Mucosa of descending colon (tissue), 3 donors: Measurements from ENCODE around the gene SLC9A9. TPM values are rescaled to one million over a fixed set of nuclear protein-coding genes. Genes with fewer than 3 reads are reported as not detected.

Experiments used
- ATAC-seq: fragments of 200-7000 bp; cut with Tn5 transposase; one replicate; pipeline ENCODE4 v1.9.1; 2020; ENCODE audit warnings: mild to moderate bottlenecking, moderate library complexity
- DNase-seq, 3 donors: peaks; one replicate each; pipeline ENCODE4 v3.0.0-alpha.2; 2020
- H3K36me3 ChIP-seq: fragments of 200-600 bp; one replicate; pipeline ENCODE4 v1.8.0; 2021; ENCODE audit warnings: low read depth, mild to moderate bottlenecking
- H3K4me1 ChIP-seq: fragments of 200-600 bp; one replicate; pipeline ENCODE4 v1.8.0; 2021; ENCODE audit warnings: low read depth, mild to moderate bottlenecking
- H3K4me3 ChIP-seq: fragments of 200-600 bp; one replicate; pipeline ENCODE4 v1.8.0; 2021; ENCODE audit warnings: mild to moderate bottlenecking
- H3K9me3 ChIP-seq: fragments of 200-600 bp; one replicate; pipeline ENCODE4 v1.8.0; 2021; ENCODE audit warnings: mild to moderate bottlenecking
- intact Hi-C, 2 donors: fragments of 100-400 bp; cut with DNase I in 1 of 2; cut with micrococcal nuclease in 1 of 2; formaldehyde crosslinking; loops; one replicate each; pipeline versions ENCODE4 v1.11.0 to v1.11.1; 2022; cut with DNase I, micrococcal nuclease
- total RNA-seq, 3 donors: library from RNA; stranded (reverse); fragmentation: NEBNext Ultra II Directional in 2 of 3; extraction: Animal tissue kit (Norgen Biotek cat#: 25700) in 2 of 3; gene quantifications; one replicate each; pipeline versions ENCODE4 v1.2.1 to v1.2.4, GENCODE V29; 2021 to 2023
- TF ChIP-seq, protein P1 (sequence below): fragments of 200-600 bp; IDR thresholded peaks from one replicate; pipeline ENCODE4 v1.8.0; 2022; ENCODE audit warnings: antibody characterized with exemption, mild to moderate bottlenecking
- donor health status: DM: no; HTN: no; CAD: no; lungs with moderate emphysema.
- donor health status: DM: no; HTN: no; CAD: no.
- donor health status: DM: no; HTN: yes; CAD: no.

SLC9A9 gene
- total RNA-seq, 3 donors from 2014 or later = 3.2 to 18.2 (median 6.8) TPM

DNA sequence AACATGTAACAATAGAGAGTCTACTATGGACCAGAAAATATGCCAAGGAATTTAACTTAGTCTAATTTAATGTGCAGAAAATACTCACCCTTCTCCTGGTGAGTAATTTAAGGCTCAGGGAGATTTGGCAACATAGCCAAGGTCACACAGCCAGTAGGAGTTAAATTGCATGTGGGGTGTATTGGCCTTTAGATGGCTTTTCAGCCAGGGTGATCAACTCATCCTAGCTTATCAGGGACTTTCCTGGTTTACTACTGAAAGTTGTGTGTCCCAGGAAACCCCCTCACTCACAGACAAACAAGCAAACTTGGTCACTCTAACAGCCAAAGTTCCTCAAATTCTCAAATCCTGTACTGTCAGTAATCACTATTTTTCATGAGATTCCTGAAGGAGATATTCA is 2.6 kb upstream of the SLC9A9 start:
- ATAC-seq = no peak
- intact Hi-C loops = no loop called here
- no peaks in the 10 kb centered on the region for H3K4me1 ChIP-seq
- no peak for DNase-seq
- H3K9me3 ChIP-seq = no peaks in the 10 kb centered on the region
- no peak overlapping the region for H3K4me3 ChIP-seq
- TF ChIP-seq, protein P1, sequence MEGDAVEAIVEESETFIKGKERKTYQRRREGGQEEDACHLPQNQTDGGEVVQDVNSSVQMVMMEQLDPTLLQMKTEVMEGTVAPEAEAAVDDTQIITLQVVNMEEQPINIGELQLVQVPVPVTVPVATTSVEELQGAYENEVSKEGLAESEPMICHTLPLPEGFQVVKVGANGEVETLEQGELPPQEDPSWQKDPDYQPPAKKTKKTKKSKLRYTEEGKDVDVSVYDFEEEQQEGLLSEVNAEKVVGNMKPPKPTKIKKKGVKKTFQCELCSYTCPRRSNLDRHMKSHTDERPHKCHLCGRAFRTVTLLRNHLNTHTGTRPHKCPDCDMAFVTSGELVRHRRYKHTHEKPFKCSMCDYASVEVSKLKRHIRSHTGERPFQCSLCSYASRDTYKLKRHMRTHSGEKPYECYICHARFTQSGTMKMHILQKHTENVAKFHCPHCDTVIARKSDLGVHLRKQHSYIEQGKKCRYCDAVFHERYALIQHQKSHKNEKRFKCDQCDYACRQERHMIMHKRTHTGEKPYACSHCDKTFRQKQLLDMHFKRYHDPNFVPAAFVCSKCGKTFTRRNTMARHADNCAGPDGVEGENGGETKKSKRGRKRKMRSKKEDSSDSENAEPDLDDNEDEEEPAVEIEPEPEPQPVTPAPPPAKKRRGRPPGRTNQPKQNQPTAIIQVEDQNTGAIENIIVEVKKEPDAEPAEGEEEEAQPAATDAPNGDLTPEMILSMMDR = no peak
- H3K36me3 ChIP-seq = no peaks in the 10 kb centered on the region

DNA sequence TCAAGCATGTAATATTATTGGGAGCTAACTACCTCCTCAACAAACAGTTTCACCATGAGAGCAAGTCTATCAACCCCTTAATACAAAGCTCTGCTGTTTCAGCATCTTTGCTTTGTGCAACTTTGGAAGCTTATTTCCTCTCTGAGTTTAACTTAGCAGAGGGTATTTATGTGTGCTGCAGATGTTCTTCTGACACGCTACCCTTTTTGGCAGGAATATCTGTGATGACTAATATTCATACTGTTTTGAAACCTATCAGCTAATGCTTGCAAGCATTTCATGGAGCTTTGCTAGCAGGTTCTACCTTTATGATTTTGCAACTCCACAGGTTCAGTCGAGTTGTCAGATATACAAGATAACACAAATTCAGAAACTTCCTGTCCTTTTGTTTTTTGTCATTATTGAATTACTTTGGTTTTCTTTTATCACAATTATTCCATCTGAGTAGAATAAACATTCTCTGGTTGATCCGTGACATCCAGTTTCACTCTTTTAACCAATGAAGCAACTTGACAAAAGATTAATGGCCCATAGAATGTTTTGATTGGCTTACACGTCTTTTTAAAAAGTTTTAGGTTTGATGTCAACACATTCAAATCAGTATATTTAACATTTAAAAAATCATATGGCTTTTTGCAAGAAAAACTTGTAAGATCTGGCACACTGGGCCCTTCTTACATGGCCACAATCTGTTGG is 1.7 kb upstream of the SLC9A9 start:
- Histone ChIP-seq H3K36me3 (no peaks in the 10 kb centered on the region), H3K4me1 (no peaks in the 10 kb centered on the region), H3K9me3 (no peaks in the 10 kb centered on the region), H3K4me3 (no peak overlapping the region)
- DNase-seq = peak in 1 of 3 donors; percentile 10
- peak; percentile 23 for ATAC-seq
- TF ChIP-seq, protein P1 = no peak
- intact Hi-C loops = no loop called here

DNA sequence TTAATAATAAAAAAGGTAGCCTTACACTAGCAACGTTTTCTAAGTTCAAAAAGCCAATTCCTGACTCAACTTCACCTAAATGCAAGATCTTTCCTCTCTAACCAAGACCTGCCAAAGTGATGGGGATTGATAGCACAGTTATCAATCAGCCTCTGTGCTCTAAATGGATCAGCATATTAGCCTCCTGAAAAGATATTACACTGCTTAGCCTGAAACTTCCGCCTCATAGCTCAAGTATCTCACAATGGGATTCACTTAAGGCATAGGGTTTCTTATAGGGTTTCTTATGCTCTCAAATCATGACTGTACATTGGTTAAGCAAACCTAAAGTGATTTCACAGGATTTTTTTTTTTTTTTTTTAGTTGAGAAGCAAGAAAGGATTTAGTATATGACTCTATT is 436 bp upstream of the SLC9A9 start:
- TF ChIP-seq, protein P1 = no peak
- intact Hi-C loops = no loop called here
- no peak for ATAC-seq
- Histone ChIP-seq H3K36me3 (no peaks in the 10 kb centered on the region), H3K9me3 (no peaks in the 10 kb centered on the region), H3K4me1 (no peaks in the 10 kb centered on the region), H3K4me3 (no peak overlapping the region)
- no peak for DNase-seq

DNA sequence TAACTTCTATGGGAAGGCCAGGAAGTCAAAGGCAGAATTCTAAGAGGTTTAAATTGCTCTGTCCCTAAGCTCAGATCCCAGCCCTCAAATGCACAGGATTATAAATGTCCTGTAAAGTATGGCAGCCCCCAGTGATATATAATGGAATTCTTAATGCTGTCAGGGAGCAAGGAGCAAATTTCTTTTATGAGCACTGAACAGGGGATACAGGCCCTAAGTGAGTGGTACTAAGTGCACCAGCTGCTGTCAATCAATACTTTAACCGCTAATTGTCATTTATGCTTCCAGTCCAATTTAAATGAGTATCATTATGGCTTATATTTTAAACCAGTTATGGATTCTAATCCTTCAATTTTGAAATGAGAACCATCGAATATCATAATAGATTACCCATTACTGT is 4.7 kb downstream of the SLC9A9 start:
- no peaks in the 10 kb centered on the region for H3K9me3 ChIP-seq
- DNase-seq (no peak), ATAC-seq (no peak)
- H3K4me3 ChIP-seq = no peak overlapping the region
- intact Hi-C loops = no loop called here
- peaks cover 4% of the 10 kb centered on the region for H3K4me1 ChIP-seq
- TF ChIP-seq, protein P1 = no peak
- no peaks in the 10 kb centered on the region for H3K36me3 ChIP-seq

DNA sequence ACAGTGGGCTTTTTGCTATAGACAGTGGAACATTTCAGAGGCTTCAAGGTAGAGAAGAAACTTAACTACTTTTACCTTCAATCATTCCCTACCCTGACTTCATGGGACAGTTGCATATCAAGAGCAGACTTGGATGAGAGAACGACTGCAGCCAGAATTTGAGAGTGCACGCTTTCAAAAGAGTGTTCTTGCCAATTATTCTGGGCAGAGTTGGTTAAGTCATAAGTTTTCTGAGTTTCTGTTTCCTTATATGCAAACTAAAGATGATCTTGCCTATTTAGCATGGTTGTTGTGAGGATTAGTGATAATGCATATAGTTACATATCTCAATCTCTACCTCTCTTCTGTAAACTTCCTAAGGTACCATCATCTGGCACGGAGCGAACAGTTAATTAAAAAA is 7.6 kb downstream of the SLC9A9 start:
- Histone ChIP-seq H3K4me3 (no peak overlapping the region), H3K9me3 (no peaks in the 10 kb centered on the region), H3K4me1 (peaks cover 4% of the 10 kb centered on the region), H3K36me3 (no peaks in the 10 kb centered on the region)
- DNase-seq = no peak
- TF ChIP-seq, protein P1 = no peak
- no peak for ATAC-seq
- intact Hi-C loops = no loop called here

DNA sequence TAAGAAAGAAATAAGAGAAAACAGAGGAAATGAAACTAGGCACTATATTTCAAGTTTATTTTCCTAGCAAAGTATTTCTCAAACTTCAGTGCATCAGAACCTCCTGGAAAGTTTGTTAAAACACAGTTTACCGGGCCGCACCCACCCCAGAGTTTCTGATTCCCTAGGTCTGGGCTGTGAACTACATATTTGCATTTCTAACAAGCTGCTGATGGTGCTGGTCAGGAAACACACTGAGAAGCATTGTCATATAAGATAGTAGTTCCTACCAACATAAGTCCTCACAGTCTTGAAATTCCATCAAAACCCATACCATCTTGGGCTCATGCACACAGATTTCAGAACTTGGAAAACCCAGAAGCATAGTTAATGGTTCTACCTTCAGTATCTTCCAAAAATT is 8.3 kb downstream of the SLC9A9 start:
- intact Hi-C loops = no loop called here
- Histone ChIP-seq H3K9me3 (no peaks in the 10 kb centered on the region), H3K4me3 (no peak overlapping the region), H3K4me1 (peaks cover 4% of the 10 kb centered on the region), H3K36me3 (no peaks in the 10 kb centered on the region)
- ATAC-seq (no peak), DNase-seq (no peak)
- TF ChIP-seq, protein P1 = no peak
